H1 (cell line): ENCODE data around the gene POLG. TPM values are rescaled to one million over a fixed set of nuclear protein-coding genes. Genes with fewer than 3 reads are reported as not detected.

Experiments
- CTCF ChIA-PET: fragments of 300-600 bp; sonication (Branson Sonifier 250); formaldehyde crosslinking; loops from one replicate; lab custom pipeline; 2021; ENCODE audit not compliant: partially characterized antibody; lab: Charles Lee
- POLR2A ChIA-PET: fragments of 300-600 bp; sonication (Branson Sonifier 250); formaldehyde crosslinking; loops from one replicate; lab custom pipeline; 2021; ENCODE audit warnings: inconsistent platforms; ENCODE audit not compliant: partially characterized antibody; lab: Charles Lee
- DNase-seq, 2 experiments: peaks; one replicate each; pipeline versions ENCODE4 v3.0.0 to v3.0.0-alpha.2; 2010 to 2022; ENCODE audit warnings: low spot score in 2 of 2, low read depth in 1 of 2, mixed read lengths in 1 of 2
- FAIRE-seq: peaks from 2 replicates; lab custom pipeline; 2011; peaks lifted over from hg19 to GRCh38; lab: Jason Lieb, UNC
- H2AFZ ChIP-seq: 2 replicates; pipeline ENCODE4 v1.8.1; 2012; ENCODE audit warnings: low read length, inconsistent platforms
- H2AK5ac ChIP-seq: 2 replicates; pipeline ENCODE4 v1.6.1; 2013; ENCODE audit warnings: low read depth, low read length
- H2BK120ac ChIP-seq: replicated peaks from 2 replicates; pipeline ENCODE3; 2013; ENCODE audit warnings: low read depth, low read length, inconsistent platforms
- H2BK12ac ChIP-seq: 2 replicates; pipeline ENCODE4 v1.6.1; 2013; ENCODE audit warnings: low read depth, low read length
- H2BK15ac ChIP-seq: 2 replicates; pipeline ENCODE4 v1.6.1; 2013; ENCODE audit warnings: low read length
- H2BK20ac ChIP-seq: 2 replicates; pipeline ENCODE4 v1.6.1; 2013; ENCODE audit warnings: low read length
- H2BK5ac ChIP-seq: 2 replicates; pipeline ENCODE4 v1.6.1; 2013; ENCODE audit warnings: low read depth, low read length
- H3K14ac ChIP-seq: 2 replicates; pipeline ENCODE4 v1.6.1; 2013; ENCODE audit warnings: inconsistent platforms; ENCODE audit not compliant: insufficient read length
- H3K18ac ChIP-seq: 2 replicates; pipeline ENCODE4 v1.6.1; 2013; ENCODE audit warnings: low read length; ENCODE audit errors: extremely low read depth
- H3K23ac ChIP-seq: 2 replicates; pipeline ENCODE4 v1.6.1; 2013; ENCODE audit warnings: inconsistent platforms; ENCODE audit not compliant: insufficient read length
- H3K23me2 ChIP-seq: 2 replicates; pipeline ENCODE4 v1.6.1; 2013; ENCODE audit warnings: low read depth, low read length
- H3K27ac ChIP-seq: 2 replicates; pipeline ENCODE4 v1.6.1; 2011; ENCODE audit warnings: low read depth, low read length, inconsistent platforms
- H3K27me3 ChIP-seq, 4 experiments: replicated peaks in 1 of 4; 1 replicate in 1 of 4; 2 replicates in 3 of 4; pipeline versions ENCODE4 v1.6.1 to v1.8.1; 2011 to 2013; ENCODE audit warnings: low read length in 3 of 4, mild to moderate bottlenecking in 3 of 4, inconsistent platforms in 2 of 4, mixed read lengths in 2 of 4, moderate library complexity in 1 of 4; ENCODE audit not compliant: control insufficient read depth in 3 of 4, insufficient read depth in 3 of 4; ENCODE audit errors: extremely low read depth in 1 of 4
- H3K36me3 ChIP-seq, 4 experiments: 2 replicates each; pipeline versions ENCODE4 v1.6.1 to v1.8.1; 2011 to 2013; ENCODE audit warnings: mild to moderate bottlenecking in 4 of 4, low read length in 3 of 4, moderate library complexity in 2 of 4, control low read depth in 1 of 4, inconsistent platforms in 1 of 4; ENCODE audit not compliant: insufficient read depth in 4 of 4, control insufficient read depth in 2 of 4
- H3K4ac ChIP-seq: replicated peaks from 2 replicates; pipeline ENCODE3; 2013; ENCODE audit warnings: low read length, low read depth, mixed read lengths, inconsistent platforms; ENCODE audit not compliant: insufficient read length
- H3K4me1 ChIP-seq, 4 experiments: replicated peaks in 1 of 4; 1 replicate in 1 of 4; 2 replicates in 3 of 4; pipeline versions ENCODE4 v1.6.1 to v1.8.1; 2011 to 2013; ENCODE audit warnings: low read length in 3 of 4, inconsistent platforms in 2 of 4, mixed read lengths in 1 of 4; ENCODE audit not compliant: insufficient read depth in 4 of 4, control insufficient read depth in 3 of 4
- H3K4me2 ChIP-seq, 2 experiments: 2 replicates each; pipeline versions ENCODE4 v1.6.1 to v1.8.1; 2011 to 2013; ENCODE audit warnings: low read depth in 2 of 2, low read length in 2 of 2, control low read depth in 1 of 2, inconsistent platforms in 1 of 2, mild to moderate bottlenecking in 1 of 2; ENCODE audit not compliant: insufficient read depth in 1 of 2
- H3K4me3 ChIP-seq, 4 experiments: fragments of 200-600, 300-600 bp in 1 of 4; sonication (generic), shearing (Covaris generic), sonication (Bioruptor Twin) in 1 of 4; 2 replicates each; pipeline versions ENCODE4 v1.5.1 to v1.8.1; 2011 to 2016; ENCODE audit warnings: low read length in 4 of 4, low read depth in 3 of 4, control low read depth in 2 of 4, inconsistent platforms in 2 of 4, mild to moderate bottlenecking in 2 of 4, mixed read lengths in 1 of 4, moderate library complexity in 1 of 4; ENCODE audit not compliant: insufficient read depth in 2 of 4; ENCODE audit errors: extremely low read depth in 1 of 4
- H3K56ac ChIP-seq: replicated peaks from 2 replicates; pipeline ENCODE3; 2013; ENCODE audit warnings: low read depth, mild to moderate bottlenecking, mixed read lengths, low read length, inconsistent platforms; ENCODE audit not compliant: insufficient read length
- H3K79me1 ChIP-seq: 2 replicates; pipeline ENCODE4 v1.6.1; 2013; ENCODE audit warnings: low read depth, low read length, control low read depth
- H3K79me2 ChIP-seq, 2 experiments: 2 replicates each; pipeline versions ENCODE4 v1.6.1 to v1.8.1; 2012 to 2013; ENCODE audit warnings: low read length in 2 of 2, mild to moderate bottlenecking in 2 of 2, inconsistent platforms in 1 of 2; ENCODE audit not compliant: insufficient read depth in 2 of 2, control insufficient read depth in 1 of 2
- H3K9ac ChIP-seq, 4 experiments: replicated peaks in 1 of 4; 1 replicate in 1 of 4; 2 replicates in 3 of 4; pipeline versions ENCODE4 v1.6.1 to v1.8.1; 2011 to 2013; ENCODE audit warnings: low read depth in 3 of 4, low read length in 3 of 4, control low read depth in 2 of 4, mild to moderate bottlenecking in 2 of 4, moderate library complexity in 2 of 4, inconsistent platforms in 1 of 4; ENCODE audit errors: extremely low read depth in 1 of 4
- H3K9me3 ChIP-seq, 2 experiments: 2 replicates each; pipeline versions ENCODE4 v1.6.1 to v1.8.1; 2012 to 2013; ENCODE audit warnings: mild to moderate bottlenecking in 2 of 2, moderate library complexity in 2 of 2, control low read depth in 1 of 2, inconsistent platforms in 1 of 2, low read depth in 1 of 2, low read length in 1 of 2, mixed read lengths in 1 of 2; ENCODE audit not compliant: insufficient read depth in 2 of 2
- H4K20me1 ChIP-seq, 2 experiments: replicated peaks in 1 of 2; 2 replicates each; pipeline versions ENCODE3 to v1.8.1; 2011 to 2013; ENCODE audit warnings: inconsistent platforms in 2 of 2, low read length in 2 of 2, mild to moderate bottlenecking in 1 of 2; ENCODE audit not compliant: insufficient read depth in 2 of 2, control insufficient read depth in 1 of 2
- H4K5ac ChIP-seq: 2 replicates; pipeline ENCODE4 v1.6.1; 2013; ENCODE audit warnings: low read length, low read depth, mixed read lengths, inconsistent platforms; ENCODE audit not compliant: insufficient read length
- H4K8ac ChIP-seq: 2 replicates; pipeline ENCODE4 v1.8.0; 2013; ENCODE audit warnings: mild to moderate bottlenecking, moderate library complexity, low read length, inconsistent platforms; ENCODE audit not compliant: insufficient read depth; ENCODE audit errors: extremely low read depth
- H4K91ac ChIP-seq: replicated peaks from 2 replicates; pipeline ENCODE3; 2013; ENCODE audit warnings: low read length, mixed read lengths, inconsistent platforms; ENCODE audit not compliant: insufficient read length
- BRCA1 ChIP-seq: IDR thresholded peaks from 2 replicates; pipeline ENCODE4 v1.6.1; 2012; ENCODE audit warnings: low read depth, low read length, improper control_type of control experiment
- JUN ChIP-seq: IDR thresholded peaks from 2 replicates; pipeline ENCODE4 v1.6.1; 2011; ENCODE audit warnings: low read depth, mild to moderate bottlenecking, improper control_type of control experiment, low read length
- KDM1A ChIP-seq: fragments of 200-600, 300-600 bp; sonication (generic); IDR thresholded peaks from 2 replicates; pipeline ENCODE4 v1.7.1; 2016; ENCODE audit warnings: mild to moderate bottlenecking, low read length, borderline replicate concordance
- SP4 ChIP-seq: IDR thresholded peaks from 2 replicates; pipeline ENCODE4 v1.6.1; 2012; ENCODE audit warnings: low read length, inconsistent platforms
- SRF ChIP-seq: IDR thresholded peaks from 2 replicates; pipeline ENCODE4 v1.6.1; 2011; ENCODE audit warnings: mild to moderate bottlenecking, low read depth, low read length, moderate library complexity
- TCF12 ChIP-seq: IDR thresholded peaks from 2 replicates; pipeline ENCODE4 v1.6.1; 2011; ENCODE audit warnings: low read depth, mild to moderate bottlenecking, low read length
- ZNF274 ChIP-seq: IDR thresholded peaks from 2 replicates; pipeline ENCODE4 v1.7.0; 2012; ENCODE audit warnings: low read length, borderline replicate concordance; ENCODE audit errors: extremely low read depth
- WGBS, 2 experiments: shearing (Covaris generic) in 1 of 2; methylation state at CpG; one replicate each; pipeline versions ENCODE4 v1.1.6 to v1.1.7; 2013 to 2015; ENCODE audit warnings: low lambda C conversion rate in 2 of 2, mixed read lengths in 2 of 2, inconsistent platforms in 1 of 2, low coverage in 1 of 2, missing lambda C conversion rate in 1 of 2; ENCODE audit not compliant: insufficient replicate concordance in 2 of 2, insufficient coverage in 1 of 2, insufficient read length in 1 of 2; ENCODE audit errors: extremely low coverage in 1 of 2, missing lambda C conversion rate in 1 of 2; 5-methylcytosine and 5-hydroxymethylcytosine counted together
- polyA plus RNA-seq, 7 experiments: library from polyadenylated mRNA; depleted of rRNA in 3 of 7; stranded (reverse) in 5 of 7; unstranded in 2 of 7; fragments of >200 nt in 5 of 7; fragments of 200-250 nt in 2 of 7; gene quantifications; 1 replicate in 5 of 7; 2 replicates in 1 of 7; 4 replicates in 1 of 7; pipeline versions ENCODE4 v1.2.1 to v1.2.3, GENCODE V29; 2011 to 2013; ENCODE audit warnings: missing spikeins in 2 of 7, mixed read lengths in 2 of 7
- total RNA-seq: library from RNA; stranded (reverse); fragmentation: NEBNext Ultra II Directional; extraction: Animal tissue kit (Norgen Biotek cat#: 25700); gene quantifications from 2 replicates; pipeline ENCODE4 v1.2.1, GENCODE V29; 2021
- TF ChIP-seq, protein P1 (sequence below): IDR thresholded peaks from 2 replicates; pipeline ENCODE4 v1.6.1; 2012; ENCODE audit warnings: inconsistent platforms

POLG gene
- total and polyA plus RNA-seq, 2 of the 8 experiments (the other 6 are each of a cell fraction or from before 2014, with no cell fraction given) = 14.8 to 52.3 TPM

- no peak overlapping the region for H4K91ac ChIP-seq
- 50% methylated on average over 6 of the region's 6 CpGs; no CpG with 5 or more reads in 1 of the 2 experiments for WGBS, 2 experiments
- H2BK15ac ChIP-seq = no peak overlapping the region
- no peak overlapping the region for H3K4ac ChIP-seq
- H3K23me2 ChIP-seq = peaks cover 5% of the 10 kb centered on the region; the same call in 1 of the 2 replicates
- H3K4me3 ChIP-seq = no peak overlapping the region
- H3K79me2 ChIP-seq = no peaks in the 10 kb centered on the region
- peaks cover 0 to 7% (median 0%) of the 10 kb centered on the region in 4 experiments; a peak in 1 of 8 replicates for H3K36me3 ChIP-seq
- H3K79me1 ChIP-seq = no peaks in the 10 kb centered on the region
- no peak overlapping the region for H2BK120ac ChIP-seq
- H2BK12ac ChIP-seq = no peak overlapping the region
- no peak overlapping the region for H4K8ac ChIP-seq
- H3K9ac ChIP-seq = no peak overlapping the region
- ChIA-PET CTCF (interaction anchor here (1.1 to 18.6 kb wide), 7 partner anchors 8 to 108 kb away, joined by 3 to 412 read pairs (median 6); no protein-coding TSS in a partner anchor), POLR2A (interaction anchor here (0.7 to 1.1 kb wide), 3 partner anchors 13 to 70 kb away, joined by 3 read pairs; no protein-coding TSS in a partner anchor)
- no peak overlapping the region for H3K18ac ChIP-seq
- no peak overlapping the region for H2BK20ac ChIP-seq
- peak overlapping the region; percentile 65; the same call in 1 of the 2 replicates for H2AK5ac ChIP-seq
- FAIRE-seq = no peak
- H3K27me3 ChIP-seq = peaks cover 96 to 100% (median 100%) of the 10 kb centered on the region in 4 experiments
- peaks cover 4 to 36% (median 22%) of the 10 kb centered on the region in 4 experiments for H3K4me1 ChIP-seq
- H3K23ac ChIP-seq = no peak overlapping the region
- TF ChIP-seq ZNF274 (no peak), TCF12 (no peak), KDM1A (no peak), BRCA1 (no peak), SP4 (no peak), JUN (no peak), SRF (no peak)
- TF ChIP-seq, protein P1, sequence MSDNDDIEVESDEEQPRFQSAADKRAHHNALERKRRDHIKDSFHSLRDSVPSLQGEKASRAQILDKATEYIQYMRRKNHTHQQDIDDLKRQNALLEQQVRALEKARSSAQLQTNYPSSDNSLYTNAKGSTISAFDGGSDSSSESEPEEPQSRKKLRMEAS = no peak
- no peak overlapping the region for H3K56ac ChIP-seq
- no peak overlapping the region for H3K4me2 ChIP-seq
- H2AFZ ChIP-seq = no peak overlapping the region
- no peak overlapping the region for H4K5ac ChIP-seq
- no peak overlapping the region for H3K14ac ChIP-seq
- no peak overlapping the region for H2BK5ac ChIP-seq
- H3K9me3 ChIP-seq = no peaks in the 10 kb centered on the region; a peak in 1 of 4 replicates
- DNase-seq = no peak
- H4K20me1 ChIP-seq = peaks cover 20 to 46% of the 10 kb centered on the region in 2 experiments
- H3K27ac ChIP-seq = no peak overlapping the region
These were observed 29.7 kb upstream of the POLG start for GRCh38 chr15:89364341-89364740.
